ENCODE data around the gene TMEM184A.

GRCh38 chr7:1555046-1555812, 776 bp downstream of the TMEM184A start:
- TF ChIP-seq POLR2AphosphoS5 (IDR thresholded peaks at IDR 0.05), result peak in 2 of 3 donors; percentile 29 to 49
- TF ChIP-seq, protein P1, sequence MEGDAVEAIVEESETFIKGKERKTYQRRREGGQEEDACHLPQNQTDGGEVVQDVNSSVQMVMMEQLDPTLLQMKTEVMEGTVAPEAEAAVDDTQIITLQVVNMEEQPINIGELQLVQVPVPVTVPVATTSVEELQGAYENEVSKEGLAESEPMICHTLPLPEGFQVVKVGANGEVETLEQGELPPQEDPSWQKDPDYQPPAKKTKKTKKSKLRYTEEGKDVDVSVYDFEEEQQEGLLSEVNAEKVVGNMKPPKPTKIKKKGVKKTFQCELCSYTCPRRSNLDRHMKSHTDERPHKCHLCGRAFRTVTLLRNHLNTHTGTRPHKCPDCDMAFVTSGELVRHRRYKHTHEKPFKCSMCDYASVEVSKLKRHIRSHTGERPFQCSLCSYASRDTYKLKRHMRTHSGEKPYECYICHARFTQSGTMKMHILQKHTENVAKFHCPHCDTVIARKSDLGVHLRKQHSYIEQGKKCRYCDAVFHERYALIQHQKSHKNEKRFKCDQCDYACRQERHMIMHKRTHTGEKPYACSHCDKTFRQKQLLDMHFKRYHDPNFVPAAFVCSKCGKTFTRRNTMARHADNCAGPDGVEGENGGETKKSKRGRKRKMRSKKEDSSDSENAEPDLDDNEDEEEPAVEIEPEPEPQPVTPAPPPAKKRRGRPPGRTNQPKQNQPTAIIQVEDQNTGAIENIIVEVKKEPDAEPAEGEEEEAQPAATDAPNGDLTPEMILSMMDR (IDR thresholded peaks at IDR 0.05), result no peak

Data from breast epithelium (tissue), 3 donors.